Fibroblast of mammary gland (primary cell): ENCODE results near the gene CCNO.

Experiments
- DNase-seq: peaks from one replicate; pipeline ENCODE4 v3.0.0-alpha.2; 2010; ENCODE audit warnings: low read depth
- H3K4me3 ChIP-seq: 2 replicates; pipeline ENCODE4 v1.5.1; 2011; ENCODE audit warnings: low read depth, mild to moderate bottlenecking, low read length, moderate library complexity; ENCODE audit not compliant: control insufficient read depth
- TF ChIP-seq, protein P1 (sequence below): conservative IDR thresholded peaks from 2 replicates; pipeline ENCODE4 v1.5.1; 2011; ENCODE audit warnings: low read depth, low read length, inconsistent platforms; ENCODE audit not compliant: control insufficient read depth, insufficient read depth

The CCNO gene

DNA sequence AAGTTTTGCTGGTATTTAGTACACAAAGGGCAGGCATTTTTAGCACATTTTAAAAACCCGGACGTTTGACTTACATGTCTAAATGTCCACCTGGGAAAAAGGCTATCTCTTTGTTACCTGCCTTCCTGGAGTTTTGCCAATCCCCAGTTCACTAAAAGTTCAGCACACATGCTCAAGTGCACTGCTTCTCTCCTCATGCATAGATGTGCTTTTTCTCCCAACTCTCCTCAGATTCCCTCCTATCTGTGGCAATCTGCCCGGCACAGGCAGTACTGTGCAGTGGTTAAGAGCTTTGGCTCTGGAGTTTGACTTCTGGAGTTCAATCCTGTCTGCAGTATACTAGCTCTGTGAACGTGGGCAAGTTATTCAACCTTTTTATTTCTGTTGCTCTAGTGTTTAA, 8.3 kb upstream of the CCNO start:
- TF ChIP-seq, protein P1, sequence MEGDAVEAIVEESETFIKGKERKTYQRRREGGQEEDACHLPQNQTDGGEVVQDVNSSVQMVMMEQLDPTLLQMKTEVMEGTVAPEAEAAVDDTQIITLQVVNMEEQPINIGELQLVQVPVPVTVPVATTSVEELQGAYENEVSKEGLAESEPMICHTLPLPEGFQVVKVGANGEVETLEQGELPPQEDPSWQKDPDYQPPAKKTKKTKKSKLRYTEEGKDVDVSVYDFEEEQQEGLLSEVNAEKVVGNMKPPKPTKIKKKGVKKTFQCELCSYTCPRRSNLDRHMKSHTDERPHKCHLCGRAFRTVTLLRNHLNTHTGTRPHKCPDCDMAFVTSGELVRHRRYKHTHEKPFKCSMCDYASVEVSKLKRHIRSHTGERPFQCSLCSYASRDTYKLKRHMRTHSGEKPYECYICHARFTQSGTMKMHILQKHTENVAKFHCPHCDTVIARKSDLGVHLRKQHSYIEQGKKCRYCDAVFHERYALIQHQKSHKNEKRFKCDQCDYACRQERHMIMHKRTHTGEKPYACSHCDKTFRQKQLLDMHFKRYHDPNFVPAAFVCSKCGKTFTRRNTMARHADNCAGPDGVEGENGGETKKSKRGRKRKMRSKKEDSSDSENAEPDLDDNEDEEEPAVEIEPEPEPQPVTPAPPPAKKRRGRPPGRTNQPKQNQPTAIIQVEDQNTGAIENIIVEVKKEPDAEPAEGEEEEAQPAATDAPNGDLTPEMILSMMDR: no peak
- H3K4me3 ChIP-seq: no peak overlapping the region

DNA sequence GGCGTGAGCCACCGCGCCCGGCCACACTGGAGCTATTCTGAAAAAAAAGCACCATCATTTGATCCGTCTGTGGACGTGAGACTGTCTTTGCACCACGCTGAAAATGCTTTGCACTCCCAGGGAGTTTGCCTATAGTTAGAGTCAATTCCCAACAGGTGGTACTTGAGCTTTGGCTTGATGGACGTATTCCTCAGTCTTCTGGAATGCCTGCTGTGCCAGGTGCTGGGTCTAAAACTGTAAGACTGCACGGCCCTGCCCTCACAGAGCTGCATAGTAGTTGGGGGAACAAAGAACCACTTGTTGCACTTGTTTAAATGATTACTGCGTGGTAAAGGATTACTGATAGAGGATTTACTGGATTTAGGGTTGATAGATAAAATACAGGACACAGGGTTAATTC, 3.4 kb upstream of the CCNO start:
- no peak overlapping the region for H3K4me3 ChIP-seq
- no peak for DNase-seq
- TF ChIP-seq, protein P1: no peak

More for the DNA sequence above, 8.3 kb upstream of the CCNO start:
- DNase-seq: no peak

DNA sequence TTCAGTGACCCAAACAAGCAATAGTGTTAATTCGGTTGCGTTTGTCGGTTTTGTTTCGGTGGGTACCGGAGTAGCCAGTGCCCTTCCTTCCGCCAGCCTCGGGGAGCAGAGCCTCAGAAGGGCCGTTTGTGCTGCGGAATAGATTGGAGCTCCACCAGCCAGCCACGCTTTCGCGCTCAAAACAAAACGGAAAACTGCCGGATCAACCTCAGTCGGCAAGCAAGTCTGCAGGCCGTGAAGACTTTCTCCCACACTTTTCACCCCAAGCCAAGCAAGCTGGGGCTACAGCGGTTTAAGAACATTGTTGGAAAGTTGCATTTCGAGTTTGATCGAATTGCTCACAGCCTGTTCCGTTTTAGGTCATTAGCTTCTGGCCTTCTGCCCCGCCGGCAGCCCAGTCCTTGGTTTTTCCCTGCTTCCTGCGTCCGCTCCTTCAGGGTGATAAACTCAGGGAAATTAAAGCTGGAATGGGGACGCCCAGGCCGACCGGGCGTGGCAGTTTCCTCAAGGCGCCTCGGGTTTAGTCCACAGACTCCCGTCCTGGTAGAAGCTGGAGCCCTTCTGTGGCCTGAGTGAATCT, 803 bp upstream of the CCNO start:
- DNase-seq: peak; percentile 31
- peak overlapping the region; percentile 58 for H3K4me3 ChIP-seq
- TF ChIP-seq, protein P1: no peak

GRCh38 chr5:55232271-55232984, 980 bp downstream of the CCNO start:
- peak overlapping the region; percentile 58 for H3K4me3 ChIP-seq
- TF ChIP-seq, protein P1: no peak
- DNase-seq: peak; percentile 10

DNA sequence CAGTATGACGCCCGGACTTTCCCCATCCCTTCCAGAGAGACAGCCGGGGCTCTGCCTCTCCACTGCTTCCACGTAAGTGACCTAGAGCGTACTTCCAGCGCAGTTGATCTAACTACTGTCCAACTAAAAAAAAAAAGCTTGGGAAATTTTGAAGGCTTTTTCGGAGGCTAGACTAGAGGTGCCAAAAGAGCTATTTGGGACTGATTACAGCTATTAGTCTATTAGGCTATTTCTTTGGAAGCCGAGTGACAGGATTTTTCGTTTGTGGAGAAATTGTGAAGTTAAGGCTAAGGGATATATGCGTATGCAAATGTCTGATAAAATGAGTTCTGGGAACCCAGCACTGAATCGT, 1.5 kb downstream of the CCNO start:
- TF ChIP-seq, protein P1: no peak
- H3K4me3 ChIP-seq: peak overlapping the region; percentile 58
- DNase-seq: no peak

DNA sequence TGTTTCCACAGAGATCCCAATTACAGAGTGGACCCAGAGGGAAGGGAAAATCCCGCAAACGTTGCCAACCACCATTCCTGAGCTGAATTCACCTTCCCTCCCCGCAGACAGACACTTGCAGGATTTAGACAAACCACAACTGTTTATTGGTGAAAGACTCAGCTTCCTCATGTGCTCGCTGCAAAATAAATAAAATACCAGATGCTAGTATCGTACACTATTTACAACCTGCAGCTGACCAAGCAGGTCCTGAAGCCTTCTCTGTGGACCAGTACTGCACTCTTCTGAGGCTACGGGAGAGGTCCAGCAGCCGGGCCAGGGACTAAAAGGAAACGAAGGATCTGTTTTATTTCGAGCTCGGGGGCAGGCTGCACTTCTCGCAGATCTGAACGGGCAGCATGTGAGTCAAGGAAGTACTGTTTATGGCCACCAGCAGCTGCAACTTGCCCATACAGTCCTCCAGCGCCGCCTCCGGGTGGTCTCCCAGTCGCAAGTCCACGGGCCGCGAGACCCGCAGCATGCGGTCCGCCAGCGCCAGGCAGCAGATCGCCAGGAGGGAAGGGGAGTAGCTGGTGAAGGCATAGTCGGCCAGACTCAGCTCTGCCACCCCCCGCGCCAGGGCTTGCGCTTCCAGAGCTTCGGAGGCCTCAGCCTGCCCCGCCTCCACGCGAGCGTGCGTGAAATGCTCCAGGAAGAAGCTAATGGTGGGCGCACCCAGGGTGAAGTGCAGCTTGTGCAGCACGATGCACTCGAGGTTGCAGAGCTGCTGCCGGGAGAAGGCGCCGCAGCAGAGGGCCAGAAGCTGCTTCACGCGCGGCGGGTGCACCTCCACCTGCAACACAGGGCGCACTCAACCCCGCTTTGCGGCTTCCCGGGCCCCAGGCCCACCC, 2.1 kb downstream of the CCNO start:
- no peak for DNase-seq
- H3K4me3 ChIP-seq: no peak overlapping the region
- TF ChIP-seq, protein P1: no peak
